NCI-H226 (cell line): Measurements from ENCODE around the gene JADE2.
"Not testable (repeated sequence)": the region's sequence is repeated elsewhere in the genome, so short reads cannot be mapped to it uniquely, and the experiment has no call there.

ENCODE experiments used
- DNase-seq: peaks from one replicate; pipeline ENCODE4 v3.0.0-alpha.2; 2015

Gene JADE2

DNA sequence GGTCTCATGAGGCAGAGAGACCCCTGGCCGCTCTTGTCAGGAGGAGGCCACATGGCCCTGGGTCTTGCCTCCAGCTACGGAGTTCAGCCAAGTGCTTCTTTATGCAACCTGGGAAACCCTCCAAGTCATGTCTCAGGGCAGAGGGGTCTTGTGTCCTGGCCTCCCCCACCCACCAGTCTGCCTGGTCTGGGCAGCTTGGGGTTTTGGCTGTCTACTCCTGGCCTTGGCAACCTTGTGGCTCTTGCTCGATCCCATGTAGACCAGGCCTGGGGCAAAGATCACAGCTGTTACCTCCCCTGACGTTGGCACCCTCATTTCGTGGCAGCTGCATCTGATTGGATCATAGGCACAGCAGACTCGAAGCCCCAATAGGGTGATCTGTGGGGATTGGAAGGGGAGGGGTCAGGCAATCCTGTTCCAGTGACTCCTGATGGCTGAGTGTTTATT, 28.4 kb downstream of the JADE2 start:
- DNase-seq: no peak

DNA sequence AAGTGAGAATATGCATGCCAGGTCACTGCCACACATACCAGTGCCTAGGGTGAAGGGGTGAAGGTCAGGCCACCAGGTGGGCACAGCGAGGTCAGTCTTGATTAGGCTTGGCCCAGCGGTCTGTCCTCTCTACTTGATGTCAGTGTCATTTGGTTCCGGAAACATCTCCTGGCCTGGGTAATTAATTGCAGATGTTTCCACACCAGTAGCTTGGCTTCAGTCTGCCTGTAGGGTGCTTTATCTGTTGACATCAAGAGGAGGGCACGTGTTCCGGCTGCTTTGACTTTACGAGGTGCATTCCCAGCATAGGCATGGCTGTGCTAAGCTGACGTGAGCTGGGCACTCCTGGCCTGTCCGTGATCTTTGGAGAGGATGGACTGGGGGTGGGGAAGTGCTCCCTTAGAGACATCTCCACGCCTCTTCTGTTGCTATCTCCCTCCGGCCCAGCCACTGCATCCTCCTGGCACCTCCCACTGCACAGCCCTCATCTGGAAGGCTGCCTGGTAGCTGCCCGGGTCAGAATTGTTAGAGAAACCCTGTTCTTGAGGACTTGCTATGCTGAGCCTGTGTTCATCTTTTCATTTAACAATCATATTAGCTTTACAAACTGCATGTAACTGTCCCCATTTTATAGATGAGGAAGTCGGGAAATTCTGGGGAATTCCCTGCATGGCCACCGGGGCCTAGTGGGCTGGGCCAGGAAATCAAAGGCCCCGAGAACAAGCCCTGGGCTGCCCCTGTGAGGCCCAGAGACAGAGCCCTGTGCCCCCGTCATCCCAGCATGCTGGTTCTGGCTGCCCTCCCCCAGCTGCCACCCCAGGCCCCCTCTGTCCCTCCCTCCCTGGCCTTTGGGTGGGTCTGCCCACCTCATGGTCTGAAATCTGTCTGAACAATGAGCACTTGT, 29.1 kb downstream of the JADE2 start:
- peak; percentile 100 for DNase-seq

DNA sequence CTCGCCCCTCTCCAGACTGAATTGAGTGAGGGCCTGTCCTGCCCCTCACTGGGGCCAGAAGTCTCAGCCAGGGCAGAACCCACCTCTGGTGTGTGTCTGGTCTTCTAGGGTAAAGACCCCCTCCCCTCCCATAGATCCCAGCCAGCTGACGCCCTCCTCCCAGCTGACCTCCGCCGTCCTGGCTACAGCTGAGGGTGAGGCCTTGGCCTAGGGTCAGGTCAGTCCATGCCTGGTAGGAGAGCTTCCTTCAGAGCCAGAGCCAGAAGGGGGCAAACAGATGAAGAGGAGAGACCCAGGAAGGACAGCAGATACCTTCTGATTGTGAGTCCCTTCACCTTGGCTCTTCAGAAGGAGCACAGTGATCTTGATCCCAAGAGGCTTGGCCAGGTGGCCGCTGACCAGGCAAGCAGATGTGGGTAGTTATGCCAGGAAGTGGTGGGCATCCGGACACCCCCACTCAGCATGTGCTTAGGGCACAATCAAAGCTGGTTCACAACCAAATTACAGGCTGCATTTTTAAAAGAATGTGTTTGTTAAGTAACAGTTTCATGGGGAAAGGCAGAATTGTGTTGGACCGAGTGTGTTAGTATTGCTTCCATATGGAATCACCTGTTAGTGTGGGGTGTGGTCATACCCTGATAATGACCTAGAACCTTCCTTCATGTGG, 29.9 kb downstream of the JADE2 start:
- peak; percentile 5 for DNase-seq

DNA sequence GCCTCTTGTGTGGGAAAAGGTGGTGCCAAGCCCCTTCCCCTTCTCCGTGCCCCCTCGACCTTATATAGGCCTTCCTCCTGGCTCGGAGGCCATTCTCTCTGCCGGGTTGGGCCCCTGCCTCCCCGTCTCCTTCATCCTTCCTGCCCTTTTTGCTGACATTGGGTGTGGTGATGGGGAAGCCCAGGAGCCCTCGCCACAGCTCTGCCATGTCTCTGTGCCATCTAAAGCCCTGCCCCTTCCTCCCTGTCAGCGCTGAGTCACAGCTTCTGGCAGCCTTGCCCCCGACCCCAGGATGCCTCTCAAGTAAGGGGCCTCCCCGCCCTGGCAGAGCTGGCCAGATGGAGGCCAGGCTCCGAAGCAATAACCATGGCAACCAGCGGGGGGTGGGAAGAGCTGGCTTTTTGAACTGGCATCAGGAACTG, 30.4 kb downstream of the JADE2 start:
- peak; percentile 95 for DNase-seq

DNA sequence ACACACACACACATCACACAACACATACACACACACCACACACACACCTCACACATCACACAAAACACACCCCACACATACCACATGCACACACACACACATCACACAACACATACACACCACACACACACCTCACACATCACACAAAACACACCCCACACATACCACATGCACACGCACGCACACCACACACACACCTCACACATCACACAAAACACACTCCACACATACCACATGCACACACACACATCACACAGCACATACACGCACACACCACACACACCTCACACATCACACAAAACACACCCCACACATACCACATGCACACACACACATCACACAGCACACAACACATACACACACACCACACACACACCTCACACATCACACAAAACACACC, 31.1 kb downstream of the JADE2 start:
- DNase-seq: not testable (repeated sequence)

DNA sequence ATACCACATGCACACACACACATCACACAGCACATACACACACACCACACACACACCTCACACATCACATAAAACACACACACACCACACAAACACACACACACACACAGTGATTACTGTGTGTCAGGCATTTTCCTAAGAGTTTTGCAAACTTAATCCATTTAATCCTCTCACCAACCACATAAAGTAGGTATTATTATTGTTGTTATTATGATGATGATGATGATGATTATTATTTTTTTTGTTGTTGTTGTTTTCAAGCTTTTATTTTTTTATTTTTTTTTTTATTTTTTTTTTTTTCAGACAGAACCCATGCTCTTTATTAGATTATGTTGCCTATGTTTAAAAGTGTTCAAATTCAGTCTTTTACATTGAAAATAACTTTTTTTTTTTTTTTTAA, 31.5 kb downstream of the JADE2 start:
- DNase-seq: no peak

DNA sequence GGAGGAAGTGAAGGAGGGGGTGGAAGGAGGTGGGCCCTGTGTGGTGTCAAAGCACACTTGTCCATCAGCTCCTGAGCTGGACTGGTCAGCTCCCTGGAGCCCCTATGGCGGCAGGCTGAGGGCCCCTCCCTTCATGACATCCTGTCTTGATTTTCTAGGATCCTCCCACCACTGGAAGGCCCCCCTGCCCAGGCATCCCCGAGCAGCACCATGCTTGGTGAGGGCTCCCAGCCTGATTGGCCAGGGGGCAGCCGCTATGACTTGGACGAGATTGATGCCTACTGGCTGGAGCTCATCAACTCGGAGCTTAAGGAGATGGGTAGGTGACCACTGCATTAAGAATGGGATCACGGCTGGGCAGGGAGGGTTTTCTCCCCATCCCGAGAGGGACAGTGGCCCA, 34.2 kb downstream of the JADE2 start:
- no peak for DNase-seq

DNA sequence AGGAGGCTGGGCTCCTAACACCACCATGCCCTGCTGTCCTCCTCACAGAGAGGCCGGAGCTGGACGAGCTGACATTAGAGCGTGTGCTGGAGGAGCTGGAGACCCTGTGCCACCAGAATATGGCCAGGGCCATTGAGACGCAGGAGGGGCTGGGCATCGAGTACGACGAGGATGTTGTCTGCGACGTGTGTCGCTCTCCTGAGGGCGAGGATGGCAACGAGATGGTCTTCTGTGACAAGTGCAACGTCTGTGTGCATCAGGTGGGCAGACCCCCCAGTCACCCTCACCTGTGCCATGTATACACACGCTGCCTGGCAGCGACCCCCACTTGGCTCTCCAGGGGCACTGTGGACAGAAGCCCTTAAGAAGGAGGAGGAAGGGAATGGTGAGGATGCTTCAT, 35.2 kb downstream of the JADE2 start:
- DNase-seq: no peak

DNA sequence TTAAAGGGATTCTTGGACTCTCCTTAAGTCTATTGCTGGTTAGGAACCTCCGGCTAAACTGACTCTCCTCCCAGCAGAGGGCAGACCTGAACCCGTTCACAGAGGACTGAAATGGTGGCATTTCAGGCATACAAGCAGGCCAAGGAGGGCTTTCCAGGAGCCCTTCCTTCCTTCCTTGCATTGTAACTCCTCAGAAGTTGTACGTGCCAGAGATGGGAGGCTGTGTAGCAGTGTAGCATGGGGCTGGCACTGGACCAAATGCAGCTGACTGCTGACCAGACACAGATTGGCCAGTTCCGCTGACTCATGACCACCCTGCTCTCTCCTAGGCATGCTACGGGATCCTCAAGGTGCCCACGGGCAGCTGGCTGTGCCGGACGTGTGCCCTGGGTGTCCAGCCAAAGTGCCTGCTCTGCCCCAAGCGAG, 36.4 kb downstream of the JADE2 start:
- DNase-seq: peak; percentile 93

DNA sequence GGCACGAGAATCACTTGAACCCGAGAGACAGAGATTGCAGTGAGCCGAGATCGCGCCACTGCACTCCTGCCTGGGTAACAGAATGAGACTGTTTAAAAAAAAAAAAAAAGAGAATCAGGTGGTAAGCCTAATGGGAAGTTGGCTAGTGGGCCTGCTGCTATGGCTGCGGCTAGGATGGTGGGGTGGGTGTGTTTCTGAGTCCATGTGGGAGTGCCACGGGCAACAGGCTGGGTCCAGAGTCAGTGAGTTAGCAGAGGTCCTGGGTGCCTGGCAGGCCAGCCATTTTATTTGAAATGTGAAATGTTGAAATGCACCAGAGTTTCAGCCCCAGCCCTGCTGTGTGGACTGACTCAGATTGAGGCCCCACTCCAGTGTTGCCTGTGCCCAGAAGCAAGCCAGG, 37.8 kb downstream of the JADE2 start:
- DNase-seq: no peak

DNA sequence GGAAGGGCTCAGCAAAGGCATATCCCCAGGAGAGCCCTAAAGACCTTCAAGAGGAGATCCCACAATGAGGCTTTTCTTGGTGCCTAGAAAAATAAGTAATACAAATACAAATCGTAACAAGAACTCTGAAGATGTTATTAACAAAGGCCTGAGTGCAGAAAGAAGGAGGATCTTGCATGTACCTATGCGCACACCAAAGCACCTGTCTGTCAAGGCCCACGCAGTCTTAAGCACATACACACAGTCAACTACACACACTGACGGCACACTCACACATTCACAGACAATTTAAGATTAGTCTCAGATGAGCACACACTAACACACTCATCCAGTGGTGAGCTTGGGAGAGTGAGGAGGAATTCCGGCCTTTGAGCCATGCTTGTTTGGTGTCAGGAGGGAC, 38.5 kb downstream of the JADE2 start:
- no peak for DNase-seq

DNA sequence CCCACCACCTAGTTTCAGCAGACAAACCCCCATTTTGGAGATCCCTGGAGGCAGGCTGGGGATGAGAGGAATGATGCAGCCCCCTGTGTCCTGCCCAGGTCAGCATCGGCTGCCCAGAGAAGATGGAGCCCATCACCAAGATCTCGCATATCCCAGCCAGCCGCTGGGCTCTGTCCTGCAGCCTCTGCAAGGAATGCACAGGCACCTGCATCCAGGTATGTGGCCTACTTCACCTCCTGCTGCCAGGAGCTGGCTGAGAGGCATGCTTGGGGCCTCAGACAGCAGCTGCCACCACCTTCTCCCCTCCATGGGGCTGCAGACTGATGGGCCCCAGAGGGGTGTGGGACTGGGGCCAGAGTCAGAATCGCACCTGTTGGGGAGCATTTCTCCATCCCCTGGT, 38.9 kb downstream of the JADE2 start:
- DNase-seq: no peak

DNA sequence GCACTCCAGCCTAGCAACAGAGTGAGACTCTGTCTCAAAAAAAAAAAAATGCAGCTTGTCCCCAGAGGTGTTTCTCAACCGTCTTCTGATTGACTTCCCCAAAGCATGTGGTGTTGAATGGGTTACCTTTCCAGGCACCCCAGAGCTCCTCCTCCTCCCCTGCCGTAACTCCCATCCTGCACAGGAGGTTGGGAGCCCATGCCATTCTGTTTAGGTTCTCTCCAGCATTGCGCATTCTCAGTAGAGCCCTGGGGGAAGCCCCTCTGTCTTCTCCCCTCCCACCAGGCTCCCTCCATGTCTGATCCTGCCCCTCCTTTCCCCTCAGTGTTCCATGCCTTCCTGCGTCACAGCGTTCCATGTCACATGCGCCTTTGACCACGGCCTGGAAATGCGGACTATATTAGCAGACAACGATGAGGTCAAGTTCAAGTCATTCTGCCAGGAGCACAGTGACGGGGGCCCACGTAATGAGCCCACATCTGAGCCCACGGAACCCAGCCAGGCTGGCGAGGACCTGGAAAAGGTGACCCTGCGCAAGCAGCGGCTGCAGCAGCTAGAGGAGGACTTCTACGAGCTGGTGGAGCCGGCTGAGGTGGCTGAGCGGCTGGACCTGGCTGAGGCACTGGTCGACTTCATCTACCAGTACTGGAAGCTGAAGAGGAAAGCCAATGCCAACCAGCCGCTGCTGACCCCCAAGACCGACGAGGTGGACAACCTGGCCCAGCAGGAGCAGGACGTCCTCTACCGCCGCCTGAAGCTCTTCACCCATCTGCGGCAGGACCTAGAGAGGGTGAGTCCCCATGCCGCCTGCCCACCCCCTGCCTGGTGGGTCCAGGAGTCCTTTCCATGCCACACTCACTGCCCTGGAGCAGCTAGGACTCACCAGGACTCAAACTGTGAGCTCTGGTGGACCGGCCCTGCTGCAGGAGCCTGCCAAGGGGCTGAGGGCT, 40.6 kb downstream of the JADE2 start:
- no peak for DNase-seq

DNA sequence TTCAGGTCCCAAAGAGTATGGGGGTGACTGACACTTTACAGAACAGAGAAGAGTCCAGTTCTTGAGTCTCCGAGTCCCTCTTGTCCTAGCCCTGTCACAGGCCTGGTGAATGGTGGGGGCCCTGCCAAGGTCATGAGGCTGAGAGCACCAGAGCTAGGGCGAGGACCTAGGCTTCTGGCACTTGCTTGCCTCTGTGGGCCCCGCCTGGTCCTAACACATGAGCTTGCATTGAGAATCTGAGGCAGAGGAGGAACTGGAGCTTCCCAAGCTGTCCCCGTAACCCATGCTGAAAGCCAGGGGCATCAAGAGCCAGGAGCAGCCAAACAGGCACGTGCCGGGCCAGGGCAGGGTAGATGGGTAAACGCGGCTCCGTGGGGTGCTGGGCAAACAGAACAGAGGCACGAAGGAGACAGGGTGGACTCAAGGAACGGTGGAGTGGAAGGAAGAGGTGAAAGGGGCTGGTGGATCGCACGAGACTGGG, 41.3 kb downstream of the JADE2 start:
- no peak for DNase-seq

DNA sequence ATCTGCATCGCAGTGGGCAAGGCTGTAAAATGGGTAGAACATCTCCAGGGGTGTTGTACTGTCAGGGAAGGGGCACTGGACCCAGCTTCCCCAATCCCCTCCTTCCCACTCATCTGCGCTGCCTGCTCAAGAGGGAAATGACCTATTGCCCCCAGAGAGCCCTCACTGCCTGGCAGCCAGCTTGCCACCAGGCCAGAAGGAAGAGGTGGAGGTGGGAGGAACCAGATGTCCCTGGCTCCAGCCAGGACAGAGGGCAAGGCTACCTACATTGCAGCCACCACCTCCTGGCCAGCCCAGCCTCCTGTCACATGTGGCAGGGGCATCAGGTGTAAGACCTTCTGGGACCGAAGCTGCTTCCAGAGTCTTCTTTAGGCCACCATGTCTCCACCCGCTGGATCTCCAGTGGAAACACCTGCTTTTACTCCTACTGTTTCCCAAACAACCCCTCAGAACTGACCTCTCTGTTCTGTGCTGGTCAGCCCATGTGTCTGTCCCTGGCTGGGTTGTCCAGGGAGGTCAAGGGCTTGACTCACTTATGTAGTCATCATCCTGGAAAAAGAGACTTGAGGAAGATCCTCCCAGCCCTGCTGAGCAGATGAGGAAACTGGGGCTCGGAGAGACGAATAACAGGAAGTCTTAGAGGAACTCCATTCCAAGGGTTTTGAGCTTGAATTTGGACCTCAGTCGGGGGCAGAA, 42.3 kb downstream of the JADE2 start:
- peak; percentile 66 for DNase-seq

DNA sequence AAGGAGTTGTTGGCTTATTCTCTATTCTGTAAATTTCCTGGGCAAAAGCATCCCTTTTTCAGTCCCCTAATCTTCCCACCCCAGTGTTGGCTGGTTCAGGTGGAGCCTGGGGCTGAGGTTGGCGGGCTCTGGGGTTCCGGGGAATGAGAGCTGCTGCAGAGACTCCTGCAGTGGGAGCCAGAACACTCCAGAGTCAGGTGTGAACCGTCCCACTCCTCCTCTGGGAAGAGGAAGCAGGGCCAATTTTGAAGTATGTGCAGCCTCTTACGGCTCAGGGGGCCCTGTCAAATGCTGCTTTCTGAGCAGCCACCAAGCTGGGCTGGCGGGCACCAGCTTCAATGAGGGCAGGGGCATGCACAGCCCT, 42.8 kb downstream of the JADE2 start:
- DNase-seq: no peak

DNA sequence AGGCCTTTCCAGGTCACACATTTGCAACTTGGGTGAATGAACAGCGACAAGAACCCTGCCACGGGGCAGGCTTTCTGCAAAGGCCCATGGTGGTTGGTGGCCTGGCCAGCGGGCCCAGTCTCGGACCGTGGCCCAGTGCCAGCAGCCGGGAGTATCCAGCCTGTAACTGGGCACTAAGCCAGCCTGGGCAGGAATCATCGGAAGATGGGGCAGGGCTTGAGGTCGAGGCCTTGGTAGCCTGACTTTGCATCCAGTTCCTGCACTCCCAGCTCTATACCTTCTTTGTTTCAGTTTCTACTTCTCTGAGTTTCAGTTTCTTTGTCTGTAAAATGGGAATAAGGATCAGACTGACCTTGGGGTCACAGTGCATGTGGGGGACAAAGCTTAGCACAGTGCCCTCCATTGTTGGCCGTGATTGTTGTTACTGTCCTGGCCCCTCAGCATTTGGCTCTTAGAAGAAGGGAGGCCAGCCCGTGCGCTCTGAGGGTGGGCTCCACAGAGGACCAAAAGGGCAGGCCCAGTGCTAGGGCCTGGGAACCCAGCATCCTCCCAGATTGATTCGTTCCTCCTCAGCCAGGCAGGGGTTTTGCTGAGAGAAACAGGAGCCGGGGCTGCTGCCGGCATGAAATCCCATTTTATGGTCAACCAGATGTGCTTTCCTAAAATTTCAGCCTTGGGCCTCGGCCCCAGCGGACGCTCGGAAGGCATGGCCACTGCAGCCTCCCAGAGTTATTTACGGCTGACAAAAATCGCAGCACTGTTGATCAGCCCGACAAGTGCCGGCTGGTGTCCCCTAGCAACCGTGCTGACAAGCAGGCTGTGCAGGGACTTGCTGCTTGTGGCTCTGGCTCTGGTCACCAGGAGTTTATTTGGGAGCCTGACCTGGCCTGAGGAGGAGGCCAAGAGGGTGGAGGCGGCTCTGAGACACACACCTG, 43.6 kb downstream of the JADE2 start:
- DNase-seq: peak; percentile 66

DNA sequence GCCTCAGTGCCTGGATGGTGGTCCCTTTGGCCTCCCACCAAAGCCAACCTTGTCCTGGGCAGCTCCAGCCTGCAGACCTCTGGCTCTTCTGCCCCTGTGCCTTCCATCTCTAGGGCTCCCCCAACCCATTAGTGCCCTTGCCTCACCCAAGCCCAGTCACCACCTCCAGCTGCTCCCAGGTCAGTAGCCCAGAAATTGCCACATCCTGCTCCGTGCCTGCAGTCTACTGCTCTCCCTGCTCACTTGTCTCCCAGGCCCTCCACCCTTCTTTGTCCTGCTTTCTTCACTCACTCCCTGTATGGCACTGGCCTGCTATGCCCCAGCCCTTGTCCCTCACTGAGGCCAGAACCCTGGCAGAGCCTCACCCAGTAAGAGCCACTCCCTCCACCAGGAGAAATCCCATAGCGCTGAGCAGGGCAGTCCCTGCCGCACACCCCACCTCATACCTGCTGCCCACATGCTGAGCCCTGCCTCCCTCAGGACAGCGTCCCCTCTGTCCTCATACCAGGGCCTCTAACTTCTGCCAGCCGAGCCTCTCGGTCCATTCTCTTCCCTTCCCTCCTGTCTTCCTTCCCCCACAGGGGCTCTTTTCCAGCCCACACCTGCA, 44.4 kb downstream of the JADE2 start:
- DNase-seq: no peak

DNA sequence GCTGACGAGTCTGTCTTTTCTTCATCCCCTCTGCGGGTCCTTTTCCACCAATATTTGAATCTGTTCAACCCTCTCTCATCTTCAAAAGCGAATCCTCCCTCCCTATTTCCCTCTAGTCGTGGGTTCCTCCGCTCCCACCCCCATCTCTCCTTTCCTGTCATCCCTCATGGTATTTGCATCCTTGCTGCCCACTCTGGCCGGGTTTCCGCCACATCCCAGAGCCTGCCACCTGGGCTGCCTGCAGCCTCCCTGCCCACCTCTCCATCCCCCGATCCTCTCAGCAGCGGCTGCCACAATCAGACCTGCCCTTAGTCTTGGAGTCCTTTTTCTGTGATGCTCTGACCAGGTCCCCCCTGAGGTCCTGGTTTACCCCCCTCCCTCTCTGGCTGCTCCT, 44.9 kb downstream of the JADE2 start:
- no peak for DNase-seq

DNA sequence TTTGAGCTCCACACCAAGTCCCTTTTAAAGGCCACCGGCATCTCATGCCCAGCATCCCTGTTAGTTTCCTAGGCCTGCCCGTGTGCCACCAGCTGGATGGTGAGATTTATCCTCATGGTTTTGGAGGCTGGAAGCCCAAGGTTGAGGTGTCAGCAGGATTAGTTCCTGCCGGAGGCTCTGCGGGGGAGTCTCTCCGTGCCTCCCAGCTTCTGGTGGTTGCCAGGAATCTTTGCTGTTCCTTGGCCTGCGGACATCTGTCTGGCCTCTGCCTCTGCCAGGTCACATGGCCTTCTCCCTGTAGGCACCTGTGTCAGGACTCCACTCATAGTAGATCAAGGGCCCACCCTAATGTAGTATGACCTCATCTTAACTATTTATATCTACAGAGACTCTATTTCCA, 45.4 kb downstream of the JADE2 start:
- no peak for DNase-seq
